K562 (cell line): Measurements from ENCODE around the gene EXOC4. TPM values are rescaled to one million over a fixed set of nuclear protein-coding genes. Genes with fewer than 3 reads are reported as not detected.

Source experiments
- ATAC-seq: fragments of 200-7000 bp; cut with Tn5 transposase; 3 replicates; pipeline ENCODE4 v1.9.1; 2020; ENCODE audit warnings: moderate library complexity
- BruUV-seq: library from RNA; stranded (reverse); fragments of 400-500 nt; replicated peaks from 2 replicates; lab custom pipeline; 2021; lab: Mats Ljungman, UMichigan
- CTCF ChIA-PET: fragments of 300-600 bp; formaldehyde crosslinking; extraction: SDS; loops from one replicate; lab custom pipeline; 2021; ENCODE audit warnings: low intra/inter-chr PET ratio; lab: Yijun Ruan, JAX
- POLR2A ChIA-PET: fragments of 300-600, 350-650 bp; sonication (Branson Sonifier 250); formaldehyde crosslinking; extraction: SDS; loops from one replicate; lab custom pipeline; 2021; ENCODE audit warnings: antibody characterized with exemption, inconsistent platforms; lab: Yijun Ruan, JAX
- DNase-seq, 4 experiments: peaks; one replicate each; pipeline versions ENCODE4 v3.0.0 to v3.0.0-alpha.2; 2011 to 2018; ENCODE audit warnings: low spot score in 3 of 4, mixed read lengths in 3 of 4; ENCODE audit errors: extremely low read depth in 1 of 4
- FAIRE-seq: peaks from 2 replicates; lab custom pipeline; 2011; peaks lifted over from hg19 to GRCh38; lab: Jason Lieb, UNC
- H2AFZ ChIP-seq: 2 replicates; pipeline ENCODE4 v1.6.0; 2011; ENCODE audit warnings: low read depth, low read length, control low read depth, inconsistent platforms
- H3K27ac ChIP-seq: fragments of 200-600 bp; 3 replicates; pipeline ENCODE4 v1.8.0; 2011; ENCODE audit warnings: low read depth, mild to moderate bottlenecking, control low read depth, inconsistent platforms, low read length, moderate library complexity, mixed read lengths; ENCODE audit errors: extremely low read depth
- H3K27me3 ChIP-seq, 2 experiments: fragments of 300-600 bp in 1 of 2; 2 replicates in 1 of 2; 3 replicates in 1 of 2; pipeline versions ENCODE4 v1.6.0 to v1.8.0; 2011; ENCODE audit warnings: inconsistent platforms in 2 of 2, low read length in 2 of 2, mild to moderate bottlenecking in 1 of 2, mixed read lengths in 1 of 2, moderate library complexity in 1 of 2; ENCODE audit not compliant: control insufficient read depth in 2 of 2, insufficient read depth in 2 of 2
- H3K36me3 ChIP-seq: fragments of 300-600 bp; 3 replicates; pipeline ENCODE4 v1.8.0; 2011; ENCODE audit warnings: mild to moderate bottlenecking, low read length, inconsistent platforms; ENCODE audit not compliant: control insufficient read depth, insufficient read depth
- H3K4me1 ChIP-seq, 2 experiments: fragments of 200-600 bp in 1 of 2; replicated peaks in 1 of 2; 2 replicates in 1 of 2; 3 replicates in 1 of 2; pipeline versions ENCODE4 v1.5.1 to v1.8.0; 2011; ENCODE audit warnings: inconsistent platforms in 2 of 2, low read length in 2 of 2, mild to moderate bottlenecking in 1 of 2, mixed read lengths in 1 of 2, moderate library complexity in 1 of 2; ENCODE audit not compliant: control insufficient read depth in 2 of 2, insufficient read depth in 2 of 2
- H3K4me2 ChIP-seq: 2 replicates; pipeline ENCODE4 v1.6.1; 2011; ENCODE audit warnings: low read length, control low read depth, inconsistent platforms, mixed read lengths; ENCODE audit not compliant: insufficient read depth
- H3K4me3 ChIP-seq: fragments of 200-600 bp; sonication (generic), shearing (Covaris generic); 2 replicates; pipeline ENCODE4 v1.5.1; 2016; ENCODE audit warnings: control low read depth, inconsistent platforms
- H3K79me2 ChIP-seq: fragments of 200-600 bp; 3 replicates; pipeline ENCODE4 v1.8.0; 2011; ENCODE audit warnings: low read length, inconsistent platforms; ENCODE audit not compliant: control insufficient read depth, insufficient read depth
- H3K9ac ChIP-seq, 2 experiments: 2 replicates each; pipeline versions ENCODE4 v1.6.0 to v1.6.1; 2011; ENCODE audit warnings: low read depth in 2 of 2, low read length in 2 of 2, control low read depth in 1 of 2, inconsistent platforms in 1 of 2, mild to moderate bottlenecking in 1 of 2, mixed read lengths in 1 of 2; ENCODE audit not compliant: insufficient read depth in 1 of 2
- H3K9me1 ChIP-seq: one replicate; pipeline ENCODE4 v1.6.0; 2011; ENCODE audit warnings: inconsistent platforms, mild to moderate bottlenecking, low read length, moderate library complexity; ENCODE audit not compliant: control insufficient read depth, insufficient read depth
- H3K9me3 ChIP-seq: replicated peaks from 2 replicates; pipeline ENCODE4 v1.5.1; 2011; ENCODE audit warnings: low read depth, low read length, inconsistent platforms; ENCODE audit not compliant: control insufficient read depth, insufficient read depth
- H4K20me1 ChIP-seq: replicated peaks from 2 replicates; pipeline ENCODE4 v1.6.1; 2011; ENCODE audit warnings: low read length, inconsistent platforms, mixed read lengths; ENCODE audit not compliant: control insufficient read depth, insufficient read depth
- BCOR ChIP-seq: fragments of 450-650 bp; IDR thresholded peaks from 2 replicates; pipeline ENCODE4 v1.6.1; 2016
- DNMT1 ChIP-seq: fragments of 450-650 bp; IDR thresholded peaks from 2 replicates; pipeline ENCODE4 v1.6.1; 2016; ENCODE audit warnings: antibody characterized with exemption, mild to moderate bottlenecking
- NRF1 ChIP-seq, 2 experiments: fragments of 450-650 bp; IDR thresholded peaks in 1 of 2; conservative IDR thresholded peaks in 1 of 2; 2 replicates each; pipeline ENCODE4 v1.6.1; 2014; ENCODE audit warnings: mild to moderate bottlenecking in 2 of 2
- PHTF2 ChIP-seq: fragments of 250-450 bp; sonication (Bioruptor Pico); IDR thresholded peaks from 2 replicates; pipeline ENCODE4 v1.5.0; 2021; ENCODE audit warnings: mild to moderate bottlenecking
- RBM22 ChIP-seq: fragments of 200-400 bp; formaldehyde crosslinking; IDR thresholded peaks from 2 replicates; pipeline ENCODE4 v1.6.1; 2018; ENCODE audit warnings: low read length, low read depth; ENCODE audit not compliant: poor library complexity, severe bottlenecking
- SP1 ChIP-seq: sonication (generic); formaldehyde crosslinking; IDR thresholded peaks from 2 replicates; pipeline ENCODE4 v1.8.1; 2022; ENCODE audit warnings: mild to moderate bottlenecking, missing genetic modification reagents
- ZNF23 ChIP-seq: fragments of 250-450 bp; sonication (Bioruptor Pico); IDR thresholded peaks from 2 replicates; pipeline ENCODE4 v1.4.0; 2020; ENCODE audit warnings: mild to moderate bottlenecking
- ZNF274 ChIP-seq: IDR thresholded peaks from 2 replicates; pipeline ENCODE4 v1.6.1; 2011; ENCODE audit warnings: low read depth, mild to moderate bottlenecking, low read length, moderate library complexity, borderline replicate concordance
- WGBS: fragments of 100-300 bp; shearing (Covaris generic); methylation state at CpG from one replicate; pipeline ENCODE4 v1.1.6; 2016; ENCODE audit warnings: low coverage, mixed read lengths; ENCODE audit not compliant: insufficient coverage; ENCODE audit errors: missing lambda C conversion rate; 5-methylcytosine and 5-hydroxymethylcytosine counted together
- in situ Hi-C: fragments of 300-500 bp; cut with MboI; formaldehyde crosslinking; loops from 4 replicates; pipeline ENCODE4 v1.15.0; 2018; ENCODE audit warnings: inconsistent platforms, mixed read lengths
- intact Hi-C: fragments of 100-400 bp; cut with micrococcal nuclease; formaldehyde crosslinking; loops from 2 replicates; pipeline ENCODE4 v1.14.2; 2022
- polyA plus RNA-seq, 8 experiments: library from polyadenylated mRNA; depleted of rRNA in 4 of 8; stranded (reverse) in 5 of 8; unstranded in 3 of 8; fragments of >200 nt; fragmentation: Nextera tagmentation in 2 of 8; fragmentation: Illumina TruSeq in 1 of 8; extraction: Ambion mirVana in 2 of 8; extraction: Trizol in 1 of 8; gene quantifications; 2 replicates each; pipeline versions ENCODE4 v1.2.1 to v1.2.3, GENCODE V29; 2011 to 2014; ENCODE audit warnings: inconsistent platforms in 1 of 8, missing spikeins in 1 of 8
- total RNA-seq, 7 experiments: library from RNA; depleted of rRNA in 6 of 7; stranded (reverse); fragments of >200 nt in 6 of 7; fragmentation: Illumina TruSeq in 2 of 7; extraction: Trizol in 2 of 7; gene quantifications; 2 replicates each; pipeline versions ENCODE4 v1.2.1 to v1.2.3, GENCODE V29; 2011 to 2021; ENCODE audit warnings: low replicate concordance in 1 of 7
- TF ChIP-seq, protein P1 (sequence below): fragments of 250-450 bp; sonication (Bioruptor Pico); IDR thresholded peaks from 2 replicates; pipeline ENCODE4 v1.4.0; 2020
- TF ChIP-seq, protein P2 (sequence below): fragments of 250-450 bp; sonication (Bioruptor Pico); IDR thresholded peaks from 2 replicates; pipeline ENCODE4 v1.8.0; 2022; ENCODE audit warnings: inconsistent platforms, mild to moderate bottlenecking, moderate library complexity, borderline replicate concordance
- TF ChIP-seq, protein P3 (sequence below): fragments of 450-650 bp; IDR thresholded peaks from 2 replicates; pipeline ENCODE4 v1.6.1; 2018; ENCODE audit not compliant: partially characterized antibody

The EXOC4 gene
- total and polyA plus RNA-seq, 9 of the 15 experiments (the other 6 are each of a cell fraction or from before 2014, with no cell fraction given): 18.5 to 73.1 (median 46.6) TPM

DNA sequence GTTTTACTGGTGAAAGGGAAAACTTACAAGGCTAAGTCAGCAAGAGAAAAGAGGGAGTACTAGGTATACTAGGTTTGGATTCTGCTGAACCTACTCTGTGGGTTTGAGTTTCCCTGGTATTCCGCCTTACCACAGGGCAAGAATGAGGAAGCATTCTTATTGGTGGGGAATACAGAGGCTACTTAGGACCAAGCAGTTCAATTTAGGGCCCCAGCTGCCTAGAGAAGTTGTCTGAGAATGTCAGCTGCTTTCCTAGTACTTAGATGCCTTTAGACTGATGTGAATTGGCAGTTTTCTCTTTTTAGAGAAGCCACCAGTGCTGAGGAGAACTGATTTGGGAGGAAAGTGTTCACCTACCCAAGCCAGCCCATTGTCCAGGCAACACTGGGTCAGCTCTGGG lies 465.3 kb downstream of the EXOC4 start:
- no peaks in the 10 kb centered on the region for H3K79me2 ChIP-seq
- POLR2A ChIA-PET: no interaction called here
- no TSS peak for BruUV-seq
- in situ Hi-C loops (no loop called here), intact Hi-C loops (no loop called here)
- H3K9me1 ChIP-seq: no peaks in the 10 kb centered on the region
- H3K4me1 ChIP-seq: no peaks in the 10 kb centered on the region
- CTCF ChIA-PET: no interaction called here
- ATAC-seq: no peak
- H3K27ac ChIP-seq: no peak overlapping the region
- DNase-seq: no peak
- no peak overlapping the region for H3K4me3 ChIP-seq
- no peaks in the 10 kb centered on the region for H3K9me3 ChIP-seq
- H3K36me3 ChIP-seq: no peaks in the 10 kb centered on the region
- H3K4me2 ChIP-seq: no peak overlapping the region
- no peak for TF ChIP-seq ZNF274
- TF ChIP-seq BCOR: no peak
- no peak for TF ChIP-seq SP1 (CRISPR knock-in tag)
- TF ChIP-seq PHTF2 (CRISPR knock-in tag): no peak
- no peak for TF ChIP-seq NRF1 (conservative IDR thresholded peaks at IDR 0.05 in 1 of 2, IDR thresholded peaks at IDR 0.05 in 1 of 2)
- no peak for TF ChIP-seq DNMT1
- TF ChIP-seq, protein P1, sequence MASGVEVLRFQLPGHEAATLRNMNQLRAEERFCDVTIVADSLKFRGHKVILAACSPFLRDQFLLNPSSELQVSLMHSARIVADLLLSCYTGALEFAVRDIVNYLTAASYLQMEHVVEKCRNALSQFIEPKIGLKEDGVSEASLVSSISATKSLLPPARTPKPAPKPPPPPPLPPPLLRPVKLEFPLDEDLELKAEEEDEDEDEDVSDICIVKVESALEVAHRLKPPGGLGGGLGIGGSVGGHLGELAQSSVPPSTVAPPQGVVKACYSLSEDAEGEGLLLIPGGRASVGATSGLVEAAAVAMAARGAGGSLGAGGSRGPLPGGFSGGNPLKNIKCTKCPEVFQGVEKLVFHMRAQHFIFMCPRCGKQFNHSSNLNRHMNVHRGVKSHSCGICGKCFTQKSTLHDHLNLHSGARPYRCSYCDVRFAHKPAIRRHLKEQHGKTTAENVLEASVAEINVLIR (CRISPR knock-in tag): no peak
- TF ChIP-seq RBM22: no peak
- TF ChIP-seq ZNF23 (CRISPR knock-in tag): no peak
- TF ChIP-seq, protein P2, sequence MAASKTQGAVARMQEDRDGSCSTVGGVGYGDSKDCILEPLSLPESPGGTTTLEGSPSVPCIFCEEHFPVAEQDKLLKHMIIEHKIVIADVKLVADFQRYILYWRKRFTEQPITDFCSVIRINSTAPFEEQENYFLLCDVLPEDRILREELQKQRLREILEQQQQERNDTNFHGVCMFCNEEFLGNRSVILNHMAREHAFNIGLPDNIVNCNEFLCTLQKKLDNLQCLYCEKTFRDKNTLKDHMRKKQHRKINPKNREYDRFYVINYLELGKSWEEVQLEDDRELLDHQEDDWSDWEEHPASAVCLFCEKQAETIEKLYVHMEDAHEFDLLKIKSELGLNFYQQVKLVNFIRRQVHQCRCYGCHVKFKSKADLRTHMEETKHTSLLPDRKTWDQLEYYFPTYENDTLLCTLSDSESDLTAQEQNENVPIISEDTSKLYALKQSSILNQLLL (CRISPR knock-in tag): no peak
- TF ChIP-seq, protein P3, sequence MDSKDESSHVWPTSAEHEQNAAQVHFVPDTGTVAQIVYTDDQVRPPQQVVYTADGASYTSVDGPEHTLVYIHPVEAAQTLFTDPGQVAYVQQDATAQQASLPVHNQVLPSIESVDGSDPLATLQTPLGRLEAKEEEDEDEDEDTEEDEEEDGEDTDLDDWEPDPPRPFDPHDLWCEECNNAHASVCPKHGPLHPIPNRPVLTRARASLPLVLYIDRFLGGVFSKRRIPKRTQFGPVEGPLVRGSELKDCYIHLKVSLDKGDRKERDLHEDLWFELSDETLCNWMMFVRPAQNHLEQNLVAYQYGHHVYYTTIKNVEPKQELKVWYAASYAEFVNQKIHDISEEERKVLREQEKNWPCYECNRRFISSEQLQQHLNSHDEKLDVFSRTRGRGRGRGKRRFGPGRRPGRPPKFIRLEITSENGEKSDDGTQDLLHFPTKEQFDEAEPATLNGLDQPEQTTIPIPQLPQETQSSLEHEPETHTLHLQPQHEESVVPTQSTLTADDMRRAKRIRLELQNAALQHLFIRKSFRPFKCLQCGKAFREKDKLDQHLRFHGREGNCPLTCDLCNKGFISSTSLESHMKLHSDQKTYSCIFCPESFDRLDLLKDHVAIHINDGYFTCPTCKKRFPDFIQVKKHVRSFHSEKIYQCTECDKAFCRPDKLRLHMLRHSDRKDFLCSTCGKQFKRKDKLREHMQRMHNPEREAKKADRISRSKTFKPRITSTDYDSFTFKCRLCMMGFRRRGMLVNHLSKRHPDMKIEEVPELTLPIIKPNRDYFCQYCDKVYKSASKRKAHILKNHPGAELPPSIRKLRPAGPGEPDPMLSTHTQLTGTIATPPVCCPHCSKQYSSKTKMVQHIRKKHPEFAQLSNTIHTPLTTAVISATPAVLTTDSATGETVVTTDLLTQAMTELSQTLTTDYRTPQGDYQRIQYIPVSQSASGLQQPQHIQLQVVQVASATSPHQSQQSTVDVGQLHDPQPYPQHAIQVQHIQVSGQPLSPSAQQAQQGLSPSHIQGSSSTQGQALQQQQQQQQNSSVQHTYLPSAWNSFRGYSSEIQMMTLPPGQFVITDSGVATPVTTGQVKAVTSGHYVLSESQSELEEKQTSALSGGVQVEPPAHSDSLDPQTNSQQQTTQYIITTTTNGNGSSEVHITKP: no peak
- WGBS: 31% methylated on average over 1 of the region's 1 CpG
- no peak for FAIRE-seq
- H2AFZ ChIP-seq: no peak overlapping the region
- H3K9ac ChIP-seq: no peak overlapping the region
- no peaks in the 10 kb centered on the region for H4K20me1 ChIP-seq
- no peaks in the 10 kb centered on the region for H3K27me3 ChIP-seq
